Measurements from ENCODE around the gene TBC1D1.

- no peak for TF ChIP-seq CTCF (conservative IDR thresholded peaks at IDR 0.05; ENCODE audit: low read depth, low read length)
- no peak for TF ChIP-seq EZH2phosphoT487 (IDR thresholded peaks at IDR 0.05; ENCODE audit: borderline replicate concordance, low read length)
- TF ChIP-seq EZH2 (IDR thresholded peaks at IDR 0.05; ENCODE audit: low read length, unreplicated experiment): no peak
Observed at GRCh38 chr4:38135201-38135600, 244.3 kb downstream of the TBC1D1 start.

All from PC-3 (cell line).